HG02798 (cell line): ENCODE measurements around the gene GALR2.
"Not testable (repeated sequence)": the region's sequence is repeated elsewhere in the genome, so short reads cannot be mapped to it uniquely, and the experiment has no call there.

ENCODE experiments used
- ATAC-seq: cut with Tn5 transposase; IDR thresholded peaks from one replicate; pipeline ENCODE4 v1.9.1; 2021; ENCODE audit warnings: mild to moderate bottlenecking; ENCODE audit not compliant: unreplicated experiment, poor library complexity

The GALR2 gene

GRCh38 chr17:76049836-76050537 is 24.6 kb upstream of the GALR2 start:
- no peak for ATAC-seq

GRCh38 chr17:76050538-76051467 is 23.8 kb upstream of the GALR2 start:
- ATAC-seq: no peak

GRCh38 chr17:76051561-76051960 is 23.0 kb upstream of the GALR2 start:
- ATAC-seq: no peak

GRCh38 chr17:76053246-76054111 is 21.1 kb upstream of the GALR2 start:
- no peak for ATAC-seq

GRCh38 chr17:76054112-76054476 is 20.5 kb upstream of the GALR2 start:
- no peak for ATAC-seq

- no peak for ATAC-seq
Observed at GRCh38 chr17:76056882-76057281, 17.7 kb upstream of the GALR2 start.

- ATAC-seq: not testable (repeated sequence)
Observed at GRCh38 chr17:76058264-76058663, 16.3 kb upstream of the GALR2 start.

- peak; percentile 47 for ATAC-seq
Observed at GRCh38 chr17:76063875-76064546, 10.6 kb upstream of the GALR2 start.

GRCh38 chr17:76065775-76066174 is 8.8 kb upstream of the GALR2 start:
- ATAC-seq: no peak

GRCh38 chr17:76071531-76072147 is 2.9 kb upstream of the GALR2 start:
- ATAC-seq: no peak

- peak; percentile 96 for ATAC-seq
Observed at GRCh38 chr17:76072148-76072858, 2.3 kb upstream of the GALR2 start, which contains the start of gene SRP68. Gene SRP68, minus strand, starts transcription at chr17:76072517. Its CDS starts 26 bp downstream, at chr17:76072491.

- no peak for ATAC-seq
Observed at GRCh38 chr17:76075364-76076145, 974 bp downstream of the GALR2 start.

- no peak for ATAC-seq
Observed at GRCh38 chr17:76076146-76076764, 1.7 kb downstream of the GALR2 start.

- ATAC-seq: no peak
Observed at GRCh38 chr17:76076765-76077583, 2.4 kb downstream of the GALR2 start.

- ATAC-seq: no peak
Observed at GRCh38 chr17:76077584-76078110, 3.1 kb downstream of the GALR2 start.

- not testable (repeated sequence) for ATAC-seq
Observed at GRCh38 chr17:76078370-76078769, 3.8 kb downstream of the GALR2 start.
